ENCODE data around the gene SRGAP1. TPM values are rescaled to one million over a fixed set of nuclear protein-coding genes. Genes with fewer than 3 reads are reported as not detected.
"Not testable (repeated sequence)": the region's sequence is repeated elsewhere in the genome, so short reads cannot be mapped to it uniquely, and the experiment has no call there.

Gene SRGAP1
- total and polyA plus RNA-seq, 2 donors from 2014 or later: 1.8 to 13.5 TPM

DNA sequence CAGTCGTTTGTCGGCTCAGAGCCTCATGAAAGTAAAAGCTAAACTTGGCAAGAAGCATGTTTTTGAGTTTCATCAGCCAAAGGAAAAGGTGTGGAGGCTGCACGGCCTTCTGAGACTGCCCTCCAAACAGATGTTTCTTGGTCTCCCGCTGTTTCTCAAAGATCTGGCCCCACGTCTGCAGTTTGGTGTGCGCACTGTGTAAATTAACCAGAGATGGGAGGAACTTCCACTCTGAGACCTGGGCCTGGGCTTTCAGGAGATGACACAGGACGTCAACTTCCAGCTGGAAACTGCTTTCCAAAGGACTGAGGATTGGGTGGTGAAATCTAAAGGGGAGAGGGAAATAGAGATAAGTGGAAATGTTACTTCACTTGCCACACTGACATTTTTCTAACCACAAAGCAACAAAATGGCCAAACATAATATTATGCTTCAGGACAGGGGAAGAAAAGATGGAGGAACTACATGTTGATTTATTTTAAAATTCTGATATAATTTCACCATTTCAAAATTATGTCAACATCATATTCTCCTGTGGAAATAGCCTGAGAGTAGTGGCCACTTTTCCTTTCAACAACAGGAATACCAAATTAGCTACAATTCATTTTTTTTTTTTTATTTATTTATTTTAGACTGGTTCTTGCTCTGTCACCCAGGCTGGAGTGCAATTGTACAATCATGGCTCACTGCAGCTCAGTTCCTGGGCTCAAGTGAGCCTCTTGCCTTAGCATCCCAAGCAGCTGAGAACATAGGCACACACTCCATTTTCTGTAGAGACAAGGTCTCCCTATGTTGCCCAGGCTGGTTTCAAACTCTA is 350.0 kb downstream of the SRGAP1 start:
- FAIRE-seq: no peak
- no peaks in the 10 kb centered on the region for H3K4me1 ChIP-seq (ENCODE audit: control insufficient read depth in 2 of 3, insufficient read depth in 2 of 3, low read depth in 1 of 3, low read length in 3 of 3)
- DNase-seq: no peak
- intact Hi-C loops (cut with DNase I): no loop called here
- TF ChIP-seq, protein P1, sequence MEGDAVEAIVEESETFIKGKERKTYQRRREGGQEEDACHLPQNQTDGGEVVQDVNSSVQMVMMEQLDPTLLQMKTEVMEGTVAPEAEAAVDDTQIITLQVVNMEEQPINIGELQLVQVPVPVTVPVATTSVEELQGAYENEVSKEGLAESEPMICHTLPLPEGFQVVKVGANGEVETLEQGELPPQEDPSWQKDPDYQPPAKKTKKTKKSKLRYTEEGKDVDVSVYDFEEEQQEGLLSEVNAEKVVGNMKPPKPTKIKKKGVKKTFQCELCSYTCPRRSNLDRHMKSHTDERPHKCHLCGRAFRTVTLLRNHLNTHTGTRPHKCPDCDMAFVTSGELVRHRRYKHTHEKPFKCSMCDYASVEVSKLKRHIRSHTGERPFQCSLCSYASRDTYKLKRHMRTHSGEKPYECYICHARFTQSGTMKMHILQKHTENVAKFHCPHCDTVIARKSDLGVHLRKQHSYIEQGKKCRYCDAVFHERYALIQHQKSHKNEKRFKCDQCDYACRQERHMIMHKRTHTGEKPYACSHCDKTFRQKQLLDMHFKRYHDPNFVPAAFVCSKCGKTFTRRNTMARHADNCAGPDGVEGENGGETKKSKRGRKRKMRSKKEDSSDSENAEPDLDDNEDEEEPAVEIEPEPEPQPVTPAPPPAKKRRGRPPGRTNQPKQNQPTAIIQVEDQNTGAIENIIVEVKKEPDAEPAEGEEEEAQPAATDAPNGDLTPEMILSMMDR (IDR thresholded peaks at IDR 0.05; ENCODE audit: borderline replicate concordance, extremely low read depth, insufficient read depth): no peak
- H3K4me3 ChIP-seq (ENCODE audit: low read length in 3 of 3): no peak overlapping the region
- H3K27me3 ChIP-seq (ENCODE audit: control insufficient read depth, insufficient read depth, low read length): no peaks in the 10 kb centered on the region
- H3K9ac ChIP-seq (ENCODE audit: low read length in 3 of 3): no peak overlapping the region
- peaks cover 0 to 8% (median 5%) of the 10 kb centered on the region in 3 donors for H3K36me3 ChIP-seq (ENCODE audit: control insufficient read depth in 2 of 3, insufficient read depth in 3 of 3, low read length in 3 of 3)
- H3K27ac ChIP-seq (ENCODE audit: low read depth in 2 of 2, low read length in 2 of 2): no peak overlapping the region
- no peaks in the 10 kb centered on the region for H3K9me3 ChIP-seq (ENCODE audit: control insufficient read depth in 2 of 3, insufficient read depth in 1 of 3, low read length in 3 of 3)

DNA sequence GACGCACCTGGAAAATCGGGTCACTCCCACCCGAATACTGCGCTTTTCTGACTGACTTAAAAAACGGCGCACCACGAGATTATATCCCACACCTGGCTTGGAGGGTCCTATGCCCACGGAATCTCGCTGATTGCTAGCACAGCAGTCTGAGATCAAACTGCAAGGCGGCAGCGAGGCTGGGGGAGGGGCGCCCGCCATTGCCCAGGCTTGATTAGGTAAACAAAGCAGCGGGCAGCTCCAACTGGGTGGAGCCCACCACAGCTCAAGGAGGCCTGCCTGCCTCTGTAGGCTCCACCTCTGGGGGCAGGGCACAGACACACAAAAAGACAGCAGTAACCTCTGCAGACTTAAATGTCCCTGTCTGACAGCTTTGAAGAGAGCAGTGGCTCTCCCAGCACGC is 351.3 kb downstream of the SRGAP1 start:
- H3K27ac ChIP-seq (ENCODE audit: low read depth in 2 of 2, low read length in 2 of 2); H3K4me3 ChIP-seq (ENCODE audit: low read length in 3 of 3); H3K9me3 ChIP-seq (ENCODE audit: control insufficient read depth in 2 of 3, insufficient read depth in 1 of 3, low read length in 3 of 3); H3K27me3 ChIP-seq (ENCODE audit: control insufficient read depth, insufficient read depth, low read length); DNase-seq; FAIRE-seq; H3K36me3 ChIP-seq (ENCODE audit: control insufficient read depth in 2 of 3, insufficient read depth in 3 of 3, low read length in 3 of 3); H3K9ac ChIP-seq (ENCODE audit: low read length in 3 of 3); intact Hi-C loops (cut with DNase I); H3K4me1 ChIP-seq (ENCODE audit: control insufficient read depth in 2 of 3, insufficient read depth in 2 of 3, low read depth in 1 of 3, low read length in 3 of 3): not testable (repeated sequence)

DNA sequence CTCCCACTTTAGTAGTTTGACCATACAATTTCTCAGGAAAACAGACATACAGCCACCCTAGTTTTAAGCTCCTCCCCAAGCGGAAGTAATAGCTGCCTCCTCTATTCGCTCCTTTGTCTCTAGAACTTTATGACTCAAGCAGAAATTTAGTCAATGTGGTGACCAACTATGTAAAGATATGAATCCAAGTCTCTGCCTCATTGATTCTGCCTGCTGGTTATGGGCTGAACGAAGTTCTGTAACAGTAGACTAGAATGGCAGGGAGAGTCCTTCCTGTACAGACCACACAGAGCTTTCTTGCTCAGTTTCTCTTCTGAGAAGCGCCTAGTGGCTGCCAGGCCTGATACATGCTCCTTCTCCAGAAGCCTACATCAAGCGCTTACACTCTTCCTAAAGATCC is 358.5 kb downstream of the SRGAP1 start:
- H3K9ac ChIP-seq (ENCODE audit: low read length in 3 of 3): no peak overlapping the region
- TF ChIP-seq, protein P1 (IDR thresholded peaks at IDR 0.05; ENCODE audit: borderline replicate concordance, extremely low read depth, insufficient read depth): no peak
- no peak overlapping the region for H3K4me3 ChIP-seq (ENCODE audit: low read length in 3 of 3)
- H3K27ac ChIP-seq (ENCODE audit: low read depth in 2 of 2, low read length in 2 of 2): no peak overlapping the region
- intact Hi-C loops (cut with DNase I): no loop called here
- no peaks in the 10 kb centered on the region for H3K27me3 ChIP-seq (ENCODE audit: control insufficient read depth, insufficient read depth, low read length)
- no peaks in the 10 kb centered on the region for H3K4me1 ChIP-seq (ENCODE audit: control insufficient read depth in 2 of 3, insufficient read depth in 2 of 3, low read depth in 1 of 3, low read length in 3 of 3)
- no peak for DNase-seq
- peaks cover 0 to 2% (median 0%) of the 10 kb centered on the region in 3 donors for H3K36me3 ChIP-seq (ENCODE audit: control insufficient read depth in 2 of 3, insufficient read depth in 3 of 3, low read length in 3 of 3)
- FAIRE-seq: no peak
- no peaks in the 10 kb centered on the region for H3K9me3 ChIP-seq (ENCODE audit: control insufficient read depth in 2 of 3, insufficient read depth in 1 of 3, low read length in 3 of 3)

DNA sequence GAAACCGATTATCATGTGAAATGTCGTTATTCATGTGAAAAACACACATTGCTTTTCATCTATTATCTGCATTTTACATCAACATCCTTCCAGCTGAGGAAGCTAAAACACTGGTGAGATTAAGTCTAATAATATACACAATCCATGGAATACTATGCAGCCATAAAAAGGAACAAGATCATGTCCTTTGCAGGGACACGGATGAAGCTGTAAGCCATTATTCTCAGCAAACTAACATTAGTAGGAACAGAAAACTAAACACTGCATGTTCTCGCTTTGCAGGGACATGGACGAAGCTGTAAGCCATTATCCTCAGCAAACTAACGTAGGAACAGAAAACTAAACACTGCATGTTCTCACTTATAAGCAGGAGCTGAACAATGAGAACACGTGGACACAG is 359.3 kb downstream of the SRGAP1 start:
- Histone ChIP-seq H3K4me1 (ENCODE audit: control insufficient read depth in 2 of 3, insufficient read depth in 2 of 3, low read depth in 1 of 3, low read length in 3 of 3) (no peaks in the 10 kb centered on the region), H3K27me3 (ENCODE audit: control insufficient read depth, insufficient read depth, low read length) (no peaks in the 10 kb centered on the region), H3K9ac (ENCODE audit: low read length in 3 of 3) (no peak overlapping the region), H3K36me3 (ENCODE audit: control insufficient read depth in 2 of 3, insufficient read depth in 3 of 3, low read length in 3 of 3) (peaks cover 0 to 2% (median 0%) of the 10 kb centered on the region in 3 donors), H3K4me3 (ENCODE audit: low read length in 3 of 3) (no peak overlapping the region), H3K9me3 (ENCODE audit: control insufficient read depth in 2 of 3, insufficient read depth in 1 of 3, low read length in 3 of 3) (no peaks in the 10 kb centered on the region), H3K27ac (ENCODE audit: low read depth in 2 of 2, low read length in 2 of 2) (no peak overlapping the region)
- DNase-seq (no peak), FAIRE-seq (no peak)
- intact Hi-C loops (cut with DNase I): no loop called here
- TF ChIP-seq, protein P1 (IDR thresholded peaks at IDR 0.05; ENCODE audit: borderline replicate concordance, extremely low read depth, insufficient read depth): no peak

All from kidney (tissue), 14 donors.